GM12878 (cell line): ENCODE results near the gene GET3. TPM values are rescaled to one million over a fixed set of nuclear protein-coding genes. Genes with fewer than 3 reads are reported as not detected.

Source experiments
- ASH2L ChIP-seq: fragments of 300-600, 200-600 bp; sonication (generic); IDR thresholded peaks from 2 replicates; pipeline ENCODE4 v1.6.1; 2017; ENCODE audit warnings: low read depth, mild to moderate bottlenecking, borderline replicate concordance
- CEBPB ChIP-seq, 2 experiments: fragments of 150-350 bp in 1 of 2; IDR thresholded peaks; 2 replicates each; pipeline ENCODE4 v1.6.1; 2012 to 2014; ENCODE audit warnings: low read depth in 2 of 2, low read length in 2 of 2, borderline replicate concordance in 1 of 2, inconsistent platforms in 1 of 2
- HDAC2 ChIP-seq: fragments of 200-600 bp; sonication (generic); IDR thresholded peaks from 2 replicates; pipeline ENCODE4 v1.6.1; 2017
- KDM1A ChIP-seq: fragments of 200-600 bp; sonication (generic); IDR thresholded peaks from 2 replicates; pipeline ENCODE4 v1.6.1; 2016; ENCODE audit warnings: borderline replicate concordance
- KLF5 ChIP-seq: fragments of 450-650 bp; IDR thresholded peaks from 2 replicates; pipeline ENCODE4 v1.6.1; 2014; ENCODE audit warnings: mild to moderate bottlenecking; ENCODE audit not compliant: partially characterized antibody
- LARP7 ChIP-seq: fragments of 450-650 bp; IDR thresholded peaks from 2 replicates; pipeline ENCODE4 v1.6.1; 2017; ENCODE audit warnings: mild to moderate bottlenecking
- MEF2A ChIP-seq: IDR thresholded peaks from 2 replicates; pipeline ENCODE4 v1.6.1; 2011; ENCODE audit warnings: low read depth, mild to moderate bottlenecking, low read length, moderate library complexity; ENCODE audit not compliant: insufficient read depth
- MXI1 ChIP-seq: fragments of 150-350 bp; IDR thresholded peaks from 2 replicates; pipeline ENCODE4 v1.6.1; 2011; ENCODE audit warnings: low read depth, mild to moderate bottlenecking, inconsistent platforms, low read length, improper control_type of control experiment
- POLR2AphosphoS2 ChIP-seq: IDR thresholded peaks from 2 replicates; pipeline ENCODE4 v1.6.1; 2011; ENCODE audit warnings: low read depth, mild to moderate bottlenecking, low read length, improper control_type of control experiment, moderate library complexity
- RB1 ChIP-seq: fragments of 450-650 bp; formaldehyde crosslinking; IDR thresholded peaks from 2 replicates; pipeline ENCODE4 v1.6.1; 2017; ENCODE audit warnings: mild to moderate bottlenecking, borderline replicate concordance
- RFX5 ChIP-seq: IDR thresholded peaks from 2 replicates; pipeline ENCODE4 v1.6.1; 2011; ENCODE audit warnings: low read depth, low read length, improper control_type of control experiment
- SIX5 ChIP-seq: IDR thresholded peaks from 2 replicates; pipeline ENCODE4 v1.6.1; 2011; ENCODE audit warnings: mild to moderate bottlenecking, low read depth, low read length, moderate library complexity; ENCODE audit not compliant: severe bottlenecking
- STAT1 ChIP-seq: fragments of 450-650 bp; conservative IDR thresholded peaks from 2 replicates; pipeline ENCODE4 v1.6.1; 2014; ENCODE audit warnings: antibody characterized with exemption, mild to moderate bottlenecking
- YBX1 ChIP-seq: fragments of 450-650 bp; IDR thresholded peaks from 2 replicates; pipeline ENCODE4 v1.6.1; 2016; ENCODE audit warnings: antibody characterized with exemption
- ZNF217 ChIP-seq: fragments of 450-650 bp; IDR thresholded peaks from 2 replicates; pipeline ENCODE4 v1.6.1; 2017; ENCODE audit warnings: antibody characterized with exemption, mild to moderate bottlenecking
- ZZZ3 ChIP-seq: IDR thresholded peaks from 2 replicates; pipeline ENCODE4 v1.6.1; 2011; ENCODE audit warnings: low read depth; ENCODE audit not compliant: control insufficient read depth, insufficient read length
- polyA plus RNA-seq, 11 experiments: library from polyadenylated mRNA; depleted of rRNA in 4 of 11; unstranded in 6 of 11; stranded (reverse) in 5 of 11; fragments of >200 nt; fragmentation: Nextera tagmentation in 4 of 11; fragmentation: Illumina TruSeq in 1 of 11; extraction: Ambion mirVana in 4 of 11; extraction: Trizol in 1 of 11; gene quantifications; 1 replicate in 1 of 11; 2 replicates in 10 of 11; pipeline versions ENCODE4 v1.2.1 to v1.2.3, GENCODE V29; 2011 to 2016; ENCODE audit warnings: inconsistent platforms in 2 of 11, missing spikeins in 2 of 11, low read depth in 1 of 11
- total RNA-seq, 4 experiments: library from RNA; depleted of rRNA in 3 of 4; stranded (reverse); fragments of >200 nt in 3 of 4; fragmentation: Illumina TruSeq in 1 of 4; extraction: Trizol in 1 of 4; gene quantifications; 2 replicates each; pipeline versions ENCODE4 v1.2.1 to v1.2.3, GENCODE V29; 2013 to 2021
- TF ChIP-seq, protein P1 (sequence below): IDR thresholded peaks from 2 replicates; pipeline ENCODE4 v1.6.1; 2011; ENCODE audit warnings: mild to moderate bottlenecking, low read depth, low read length, moderate library complexity; ENCODE audit not compliant: insufficient replicate concordance
- TF ChIP-seq, protein P2 (sequence below): fragments of 450-650 bp; formaldehyde crosslinking; IDR thresholded peaks from 2 replicates; pipeline ENCODE4 v1.4.0; 2022; ENCODE audit warnings: mild to moderate bottlenecking, moderate library complexity
- TF ChIP-seq, protein P3 (sequence below): IDR thresholded peaks from 2 replicates; pipeline ENCODE4 v1.6.1; 2012; ENCODE audit warnings: low read depth, low read length, improper control_type of control experiment
- TF ChIP-seq, protein P4 (sequence below): fragments of 450-650 bp; IDR thresholded peaks from 2 replicates; pipeline ENCODE4 v1.6.1; 2017; ENCODE audit warnings: mild to moderate bottlenecking, moderate library complexity

The GET3 gene
- total and polyA plus RNA-seq, 10 of the 15 experiments (the other 5 are each of a cell fraction or from before 2014, with no cell fraction given): 14.5 to 144 (median 97.2) TPM

DNA sequence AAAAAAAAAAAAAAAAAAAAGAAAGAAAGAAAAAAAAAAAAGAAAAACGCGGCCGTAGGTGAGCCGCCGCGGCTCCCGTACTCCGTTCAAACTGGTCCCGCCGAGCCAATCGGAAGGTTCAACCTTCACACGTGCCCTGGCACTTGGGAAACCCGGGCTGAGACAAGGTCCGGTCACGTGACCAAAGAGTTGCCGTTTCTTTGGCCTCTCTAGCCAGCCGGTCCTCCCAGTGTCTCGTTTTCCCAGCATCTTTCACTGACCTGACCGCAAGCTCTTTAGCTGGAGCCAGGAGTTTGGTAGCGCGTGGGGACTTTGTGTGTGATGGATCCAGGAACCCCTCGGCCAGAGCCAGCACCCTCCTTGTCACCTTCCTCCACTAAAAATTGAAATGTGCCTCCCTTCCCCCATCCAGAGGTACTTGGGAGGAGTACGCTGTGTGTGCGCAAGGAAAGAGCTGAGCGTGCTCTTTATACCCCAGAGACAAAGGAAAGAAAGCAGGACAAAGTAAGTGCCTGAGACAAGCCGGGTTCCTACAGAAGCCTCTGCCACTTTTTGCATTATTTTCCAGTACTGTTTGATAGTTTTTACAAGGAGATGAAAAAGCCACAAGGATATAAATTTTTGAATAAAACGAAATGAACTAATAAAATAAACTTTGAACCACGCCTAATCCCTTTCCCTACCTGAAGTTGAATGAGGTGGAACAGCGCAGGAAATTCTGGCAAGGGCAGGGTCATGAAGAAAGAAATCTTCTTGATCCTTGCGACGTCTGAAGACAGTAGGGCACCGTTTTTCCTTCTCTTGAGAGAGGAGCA is 14.5 kb upstream of the GET3 start (continued):
- no peak for TF ChIP-seq YBX1
- TF ChIP-seq ASH2L: no peak
- TF ChIP-seq KLF5: no peak
- TF ChIP-seq MEF2A: 0 out of 2 replicates have a peak, but pooled peaks have one; percentile 10
- no peak for TF ChIP-seq ZZZ3
- TF ChIP-seq, protein P1, sequence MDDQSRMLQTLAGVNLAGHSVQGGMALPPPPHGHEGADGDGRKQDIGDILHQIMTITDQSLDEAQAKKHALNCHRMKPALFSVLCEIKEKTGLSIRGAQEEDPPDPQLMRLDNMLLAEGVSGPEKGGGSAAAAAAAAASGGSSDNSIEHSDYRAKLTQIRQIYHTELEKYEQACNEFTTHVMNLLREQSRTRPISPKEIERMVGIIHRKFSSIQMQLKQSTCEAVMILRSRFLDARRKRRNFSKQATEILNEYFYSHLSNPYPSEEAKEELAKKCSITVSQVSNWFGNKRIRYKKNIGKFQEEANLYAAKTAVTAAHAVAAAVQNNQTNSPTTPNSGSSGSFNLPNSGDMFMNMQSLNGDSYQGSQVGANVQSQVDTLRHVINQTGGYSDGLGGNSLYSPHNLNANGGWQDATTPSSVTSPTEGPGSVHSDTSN: no peak
- TF ChIP-seq RB1: no peak; the same call in 1 of the 2 replicates
- TF ChIP-seq ZNF217: no peak
- TF ChIP-seq KDM1A: no peak
- TF ChIP-seq STAT1: no peak
- TF ChIP-seq POLR2AphosphoS2: no peak
- peak; percentile 13; the same call in 1 of the 2 replicates for TF ChIP-seq LARP7
- TF ChIP-seq, protein P2, sequence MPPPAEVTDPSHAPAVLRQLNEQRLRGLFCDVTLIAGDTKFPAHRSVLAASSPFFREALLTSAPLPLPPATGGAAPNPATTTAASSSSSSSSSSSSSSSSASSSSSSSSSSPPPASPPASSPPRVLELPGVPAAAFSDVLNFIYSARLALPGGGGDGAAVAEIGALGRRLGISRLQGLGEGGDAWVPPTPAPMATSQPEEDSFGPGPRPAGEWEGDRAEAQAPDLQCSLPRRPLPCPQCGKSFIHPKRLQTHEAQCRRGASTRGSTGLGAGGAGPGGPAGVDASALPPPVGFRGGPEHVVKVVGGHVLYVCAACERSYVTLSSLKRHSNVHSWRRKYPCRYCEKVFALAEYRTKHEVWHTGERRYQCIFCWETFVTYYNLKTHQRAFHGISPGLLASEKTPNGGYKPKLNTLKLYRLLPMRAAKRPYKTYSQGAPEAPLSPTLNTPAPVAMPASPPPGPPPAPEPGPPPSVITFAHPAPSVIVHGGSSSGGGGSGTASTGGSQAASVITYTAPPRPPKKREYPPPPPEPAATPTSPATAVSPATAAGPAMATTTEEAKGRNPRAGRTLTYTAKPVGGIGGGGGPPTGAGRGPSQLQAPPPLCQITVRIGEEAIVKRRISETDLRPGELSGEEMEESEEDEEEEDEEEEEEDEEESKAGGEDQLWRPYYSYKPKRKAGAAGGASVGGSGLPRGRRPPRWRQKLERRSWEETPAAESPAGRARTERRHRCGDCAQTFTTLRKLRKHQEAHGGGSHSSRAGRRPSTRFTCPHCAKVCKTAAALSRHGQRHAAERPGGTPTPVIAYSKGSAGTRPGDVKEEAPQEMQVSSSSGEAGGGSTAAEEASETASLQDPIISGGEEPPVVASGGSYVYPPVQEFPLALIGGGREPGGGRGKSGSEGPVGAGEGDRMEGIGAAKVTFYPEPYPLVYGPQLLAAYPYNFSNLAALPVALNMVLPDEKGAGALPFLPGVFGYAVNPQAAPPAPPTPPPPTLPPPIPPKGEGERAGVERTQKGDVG (CRISPR knock-in tag): peak; percentile 95
- TF ChIP-seq, protein P3, sequence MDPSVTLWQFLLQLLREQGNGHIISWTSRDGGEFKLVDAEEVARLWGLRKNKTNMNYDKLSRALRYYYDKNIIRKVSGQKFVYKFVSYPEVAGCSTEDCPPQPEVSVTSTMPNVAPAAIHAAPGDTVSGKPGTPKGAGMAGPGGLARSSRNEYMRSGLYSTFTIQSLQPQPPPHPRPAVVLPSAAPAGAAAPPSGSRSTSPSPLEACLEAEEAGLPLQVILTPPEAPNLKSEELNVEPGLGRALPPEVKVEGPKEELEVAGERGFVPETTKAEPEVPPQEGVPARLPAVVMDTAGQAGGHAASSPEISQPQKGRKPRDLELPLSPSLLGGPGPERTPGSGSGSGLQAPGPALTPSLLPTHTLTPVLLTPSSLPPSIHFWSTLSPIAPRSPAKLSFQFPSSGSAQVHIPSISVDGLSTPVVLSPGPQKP: no peak
- no peak for TF ChIP-seq CEBPB (IDR thresholded peaks at IDR 0.05; ENCODE audit: borderline replicate concordance in 1 of 2, low read depth in 2 of 2, low read length in 2 of 2)
- no peak for TF ChIP-seq HDAC2
- TF ChIP-seq, protein P4, sequence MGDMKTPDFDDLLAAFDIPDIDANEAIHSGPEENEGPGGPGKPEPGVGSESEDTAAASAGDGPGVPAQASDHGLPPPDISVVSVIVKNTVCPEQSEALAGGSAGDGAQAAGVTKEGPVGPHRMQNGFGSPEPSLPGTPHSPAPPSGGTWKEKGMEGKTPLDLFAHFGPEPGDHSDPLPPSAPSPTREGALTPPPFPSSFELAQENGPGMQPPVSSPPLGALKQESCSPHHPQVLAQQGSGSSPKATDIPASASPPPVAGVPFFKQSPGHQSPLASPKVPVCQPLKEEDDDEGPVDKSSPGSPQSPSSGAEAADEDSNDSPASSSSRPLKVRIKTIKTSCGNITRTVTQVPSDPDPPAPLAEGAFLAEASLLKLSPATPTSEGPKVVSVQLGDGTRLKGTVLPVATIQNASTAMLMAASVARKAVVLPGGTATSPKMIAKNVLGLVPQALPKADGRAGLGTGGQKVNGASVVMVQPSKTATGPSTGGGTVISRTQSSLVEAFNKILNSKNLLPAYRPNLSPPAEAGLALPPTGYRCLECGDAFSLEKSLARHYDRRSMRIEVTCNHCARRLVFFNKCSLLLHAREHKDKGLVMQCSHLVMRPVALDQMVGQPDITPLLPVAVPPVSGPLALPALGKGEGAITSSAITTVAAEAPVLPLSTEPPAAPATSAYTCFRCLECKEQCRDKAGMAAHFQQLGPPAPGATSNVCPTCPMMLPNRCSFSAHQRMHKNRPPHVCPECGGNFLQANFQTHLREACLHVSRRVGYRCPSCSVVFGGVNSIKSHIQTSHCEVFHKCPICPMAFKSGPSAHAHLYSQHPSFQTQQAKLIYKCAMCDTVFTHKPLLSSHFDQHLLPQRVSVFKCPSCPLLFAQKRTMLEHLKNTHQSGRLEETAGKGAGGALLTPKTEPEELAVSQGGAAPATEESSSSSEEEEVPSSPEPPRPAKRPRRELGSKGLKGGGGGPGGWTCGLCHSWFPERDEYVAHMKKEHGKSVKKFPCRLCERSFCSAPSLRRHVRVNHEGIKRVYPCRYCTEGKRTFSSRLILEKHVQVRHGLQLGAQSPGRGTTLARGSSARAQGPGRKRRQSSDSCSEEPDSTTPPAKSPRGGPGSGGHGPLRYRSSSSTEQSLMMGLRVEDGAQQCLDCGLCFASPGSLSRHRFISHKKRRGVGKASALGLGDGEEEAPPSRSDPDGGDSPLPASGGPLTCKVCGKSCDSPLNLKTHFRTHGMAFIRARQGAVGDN: peak; percentile 23; the same call in 1 of the 2 replicates
- TF ChIP-seq MXI1: no peak; the same call in none of the 2 replicates
- TF ChIP-seq RFX5: no peak
- peak; percentile 51 for TF ChIP-seq SIX5
